Keratinocyte (primary cell): ENCODE results near the gene ABCA7. TPM values are rescaled to one million over a fixed set of nuclear protein-coding genes. Genes with fewer than 3 reads are reported as not detected.

Experiments used
- DNase-seq: peaks from one replicate; pipeline ENCODE4 v3.0.0-alpha.2; 2011; ENCODE audit warnings: low read depth, missing footprints, low spot score
- FAIRE-seq: peaks from 2 replicates; lab custom pipeline; 2011; peaks lifted over from hg19 to GRCh38; lab: Jason Lieb, UNC
- H2AFZ ChIP-seq: 2 replicates; pipeline ENCODE4 v1.6.0; 2012; ENCODE audit warnings: low read length, control low read depth, inconsistent platforms; ENCODE audit not compliant: control insufficient read depth
- H3K27ac ChIP-seq: 2 replicates; pipeline ENCODE4 v1.5.1; 2011; ENCODE audit warnings: low read length; ENCODE audit not compliant: control insufficient read depth, insufficient read depth
- H3K27me3 ChIP-seq: 3 replicates; pipeline ENCODE4 v1.6.0; 2011; ENCODE audit warnings: low read length; ENCODE audit not compliant: control insufficient read depth, insufficient read depth; ENCODE audit errors: extremely low read depth
- H3K36me3 ChIP-seq, 2 experiments: 2 replicates in 1 of 2; 3 replicates in 1 of 2; pipeline ENCODE4 v1.5.1; 2011; ENCODE audit warnings: low read length in 2 of 2, mild to moderate bottlenecking in 1 of 2; ENCODE audit not compliant: control insufficient read depth in 2 of 2, insufficient read depth in 2 of 2; ENCODE audit errors: extremely low read depth in 1 of 2
- H3K4me1 ChIP-seq: 3 replicates; pipeline ENCODE4 v1.5.1; 2011; ENCODE audit warnings: low read length; ENCODE audit not compliant: control insufficient read depth, insufficient read depth; ENCODE audit errors: extremely low read depth
- H3K4me2 ChIP-seq: 3 replicates; pipeline ENCODE4 v1.6.0; 2011; ENCODE audit warnings: low read depth, low read length; ENCODE audit not compliant: control insufficient read depth, insufficient read depth; ENCODE audit errors: extremely low read depth
- H3K4me3 ChIP-seq, 3 experiments: fragments of 200-600 bp in 1 of 3; sonication (generic) in 1 of 3; 2 replicates in 2 of 3; 3 replicates in 1 of 3; pipeline ENCODE4 v1.5.1; 2011 to 2016; ENCODE audit warnings: low read length in 3 of 3, mild to moderate bottlenecking in 3 of 3, control low read depth in 2 of 3, inconsistent platforms in 1 of 3, low read depth in 1 of 3, mixed read lengths in 1 of 3, mixed run types in 1 of 3, moderate library complexity in 1 of 3; ENCODE audit not compliant: control insufficient read depth in 2 of 3, insufficient read depth in 2 of 3; ENCODE audit errors: extremely low read depth in 1 of 3
- H3K79me2 ChIP-seq: 2 replicates; pipeline ENCODE4 v1.6.0; 2012; ENCODE audit warnings: low read length; ENCODE audit not compliant: control insufficient read depth, insufficient read depth
- H3K9ac ChIP-seq: 3 replicates; pipeline ENCODE4 v1.6.0; 2011; ENCODE audit warnings: low read length; ENCODE audit not compliant: control insufficient read depth, insufficient read depth; ENCODE audit errors: extremely low read depth
- H3K9me1 ChIP-seq: 3 replicates; pipeline ENCODE4 v1.6.0; 2011; ENCODE audit warnings: low read length; ENCODE audit not compliant: control insufficient read depth, insufficient read depth; ENCODE audit errors: extremely low read depth
- H3K9me3 ChIP-seq: 2 replicates; pipeline ENCODE4 v1.5.1; 2012; ENCODE audit warnings: low read depth, low read length; ENCODE audit not compliant: control insufficient read depth
- H4K20me1 ChIP-seq: 3 replicates; pipeline ENCODE4 v1.6.0; 2011; ENCODE audit warnings: low read length; ENCODE audit not compliant: control insufficient read depth, insufficient read depth; ENCODE audit errors: extremely low read depth
- EZH2 ChIP-seq: IDR thresholded peaks from one replicate; pipeline ENCODE4 v1.6.1; 2012; ENCODE audit warnings: inconsistent platforms, mild to moderate bottlenecking, low read length, moderate library complexity
- dilution Hi-C: fragments of 300-500 bp; cut with MboI; formaldehyde crosslinking; loops from one replicate; pipeline ENCODE4 v1.7.0; 2020; ENCODE audit warnings: low sequenced_read_pairs; ENCODE audit not compliant: extremely low pct_ligation_motif_present
- polyA plus RNA-seq, 5 experiments: library from polyadenylated mRNA; depleted of rRNA in 3 of 5; stranded (reverse) in 3 of 5; stranded (forward) in 1 of 5; unstranded in 1 of 5; fragments of >200 nt; gene quantifications; 1 replicate in 1 of 5; 2 replicates in 3 of 5; 3 replicates in 1 of 5; pipeline versions ENCODE4 v1.2.1 to v1.2.3, GENCODE V29; 2011 to 2012; ENCODE audit warnings: missing spikeins in 2 of 5, low read depth in 1 of 5, low replicate concordance in 1 of 5
- TF ChIP-seq, protein P1 (sequence below), 3 experiments: IDR thresholded peaks in 1 of 3; conservative IDR thresholded peaks in 1 of 3; optimal IDR thresholded peaks in 1 of 3; 2 replicates in 2 of 3; 3 replicates in 1 of 3; pipeline versions ENCODE3 to v1.5.1; 2011; ENCODE audit warnings: low read length in 3 of 3, mild to moderate bottlenecking in 3 of 3, moderate library complexity in 2 of 3, control low read depth in 1 of 3, inconsistent platforms in 1 of 3; ENCODE audit not compliant: insufficient read depth in 2 of 3; ENCODE audit errors: extremely low read depth in 1 of 3

Gene ABCA7
- polyA plus RNA-seq, 1 donor (not counting 4 experiments of a cell fraction or from before 2014, with no cell fraction given): 7.4 TPM

DNA sequence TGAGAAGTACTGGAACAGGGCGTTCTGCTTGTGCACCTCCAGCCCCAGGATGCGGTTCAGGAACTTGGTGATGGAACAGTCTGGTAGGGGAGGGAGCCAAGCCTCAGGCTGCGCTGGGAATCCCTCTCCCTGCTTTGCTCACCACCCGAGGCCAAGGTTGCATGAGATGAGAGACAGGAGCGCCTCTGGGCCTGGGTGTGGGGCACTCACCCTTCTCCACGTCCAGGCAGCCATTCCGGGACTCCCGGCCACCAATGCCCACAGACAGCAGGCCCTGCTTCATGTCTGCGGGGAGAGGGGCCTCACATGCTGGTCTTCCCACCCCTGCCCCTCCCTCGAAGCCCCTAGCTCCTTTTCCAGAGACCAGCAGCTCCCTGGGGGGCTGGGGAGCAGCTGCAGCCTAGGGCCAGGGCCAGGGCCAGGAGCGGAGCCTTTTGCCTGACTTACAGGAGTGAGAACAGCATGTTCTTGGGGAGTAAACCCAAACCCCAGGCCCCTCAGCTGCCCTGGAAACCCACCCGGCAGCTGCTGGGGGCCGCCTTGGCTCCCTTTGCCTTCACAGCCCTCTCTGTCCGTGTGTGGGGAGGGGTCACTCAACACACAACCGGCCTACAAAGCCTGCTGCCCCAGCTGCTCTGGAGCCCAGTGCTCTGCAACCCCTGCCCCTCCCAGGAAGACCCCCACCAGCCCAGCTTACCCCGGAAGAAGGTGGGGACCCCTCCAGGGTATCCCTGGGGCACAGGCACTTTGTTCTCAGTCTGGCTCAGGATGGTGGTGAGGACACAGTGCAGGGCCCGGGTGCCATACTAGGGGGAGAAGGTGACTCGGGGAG is 71.1 kb downstream of the ABCA7 start:
- peaks cover 5% of the 10 kb centered on the region for H3K4me1 ChIP-seq
- no peaks in the 10 kb centered on the region for H3K9me3 ChIP-seq
- no peak overlapping the region for H3K4me3 ChIP-seq
- H3K27ac ChIP-seq: no peak overlapping the region
- peaks cover 2% of the 10 kb centered on the region for H3K79me2 ChIP-seq
- H3K27me3 ChIP-seq: no peaks in the 10 kb centered on the region
- H4K20me1 ChIP-seq: peaks cover 3% of the 10 kb centered on the region
- H3K9me1 ChIP-seq: no peaks in the 10 kb centered on the region
- DNase-seq: no peak
- no peak overlapping the region for H2AFZ ChIP-seq
- FAIRE-seq: no peak
- no peak for TF ChIP-seq EZH2
- TF ChIP-seq, protein P1, sequence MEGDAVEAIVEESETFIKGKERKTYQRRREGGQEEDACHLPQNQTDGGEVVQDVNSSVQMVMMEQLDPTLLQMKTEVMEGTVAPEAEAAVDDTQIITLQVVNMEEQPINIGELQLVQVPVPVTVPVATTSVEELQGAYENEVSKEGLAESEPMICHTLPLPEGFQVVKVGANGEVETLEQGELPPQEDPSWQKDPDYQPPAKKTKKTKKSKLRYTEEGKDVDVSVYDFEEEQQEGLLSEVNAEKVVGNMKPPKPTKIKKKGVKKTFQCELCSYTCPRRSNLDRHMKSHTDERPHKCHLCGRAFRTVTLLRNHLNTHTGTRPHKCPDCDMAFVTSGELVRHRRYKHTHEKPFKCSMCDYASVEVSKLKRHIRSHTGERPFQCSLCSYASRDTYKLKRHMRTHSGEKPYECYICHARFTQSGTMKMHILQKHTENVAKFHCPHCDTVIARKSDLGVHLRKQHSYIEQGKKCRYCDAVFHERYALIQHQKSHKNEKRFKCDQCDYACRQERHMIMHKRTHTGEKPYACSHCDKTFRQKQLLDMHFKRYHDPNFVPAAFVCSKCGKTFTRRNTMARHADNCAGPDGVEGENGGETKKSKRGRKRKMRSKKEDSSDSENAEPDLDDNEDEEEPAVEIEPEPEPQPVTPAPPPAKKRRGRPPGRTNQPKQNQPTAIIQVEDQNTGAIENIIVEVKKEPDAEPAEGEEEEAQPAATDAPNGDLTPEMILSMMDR (optimal IDR thresholded peaks at IDR 0.05 in 1 of 3, IDR thresholded peaks at IDR 0.05 in 1 of 3, conservative IDR thresholded peaks at IDR 0.05 in 1 of 3; ENCODE audit: extremely low read depth in 1 of 3, insufficient read depth in 2 of 3, low read length in 3 of 3): no peak
- dilution Hi-C loops: no loop called here
- H3K4me2 ChIP-seq: no peak overlapping the region
- peaks cover 17 to 21% of the 10 kb centered on the region in 2 experiments for H3K36me3 ChIP-seq
- no peak overlapping the region for H3K9ac ChIP-seq

DNA sequence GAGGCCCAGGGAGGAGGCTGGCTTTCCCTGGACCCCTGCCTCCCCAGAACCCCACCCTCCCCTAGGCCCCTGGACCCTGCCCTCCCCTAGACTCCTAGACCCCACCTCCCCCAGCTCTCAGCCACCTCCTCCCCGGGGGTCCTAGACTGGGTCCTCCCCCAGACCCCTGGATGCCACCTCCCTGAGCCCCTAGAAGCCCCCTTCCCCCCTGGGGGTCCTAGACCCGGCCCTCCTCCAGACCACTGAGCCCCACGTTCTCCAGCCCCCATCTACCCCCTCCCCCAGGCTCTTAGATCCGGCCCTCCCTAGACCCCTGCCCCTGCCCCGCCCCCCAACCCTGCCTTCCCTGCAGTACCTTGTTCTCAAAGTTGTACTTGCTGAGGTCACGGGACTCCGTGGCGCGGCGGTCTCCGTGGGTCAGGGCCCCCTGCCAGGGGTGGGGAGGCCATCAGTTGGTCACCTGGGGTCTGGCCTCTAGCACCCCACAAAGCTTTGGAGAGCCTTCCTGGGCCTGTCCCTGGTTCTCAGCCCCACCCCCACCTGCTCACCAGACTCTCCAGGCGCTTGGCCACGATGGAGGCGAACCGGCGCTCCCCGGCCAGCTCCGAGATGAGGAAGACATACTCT is 71.8 kb downstream of the ABCA7 start:
- Histone ChIP-seq H3K9me1 (no peaks in the 10 kb centered on the region), H3K27me3 (no peaks in the 10 kb centered on the region), H3K9ac (no peak overlapping the region), H4K20me1 (peaks cover 3% of the 10 kb centered on the region), H3K4me2 (no peak overlapping the region), H3K79me2 (no peaks in the 10 kb centered on the region), H3K36me3 (peaks cover 15 to 23% of the 10 kb centered on the region in 2 experiments), H2AFZ (no peak overlapping the region), H3K4me3 (no peak overlapping the region), H3K4me1 (peaks cover 5% of the 10 kb centered on the region), H3K27ac (no peak overlapping the region), H3K9me3 (no peaks in the 10 kb centered on the region)
- dilution Hi-C loops: no loop called here
- FAIRE-seq: no peak
- no peak for DNase-seq
- no peak for TF ChIP-seq EZH2
- TF ChIP-seq, protein P1 (optimal IDR thresholded peaks at IDR 0.05 in 1 of 3, IDR thresholded peaks at IDR 0.05 in 1 of 3, conservative IDR thresholded peaks at IDR 0.05 in 1 of 3; ENCODE audit: extremely low read depth in 1 of 3, insufficient read depth in 2 of 3, low read length in 3 of 3): no peak
